Sigmoid colon (tissue), 7 donors: ENCODE measurements around the gene ZNF212. TPM values are rescaled to one million over a fixed set of nuclear protein-coding genes. Genes with fewer than 3 reads are reported as not detected.

Experiments
- DNase-seq: peaks from one replicate; pipeline ENCODE4 v3.0.0-alpha.2; 2019
- H3K27ac ChIP-seq, 4 donors: fragments of 200-600 bp; sonication (generic); one replicate each; pipeline ENCODE4 v1.5.1; 2016 to 2019; ENCODE audit warnings: mild to moderate bottlenecking in 1 of 4
- H3K27me3 ChIP-seq, 3 donors: fragments of 200-600 bp; sonication (generic); one replicate each; pipeline ENCODE4 v1.5.1; 2019; ENCODE audit warnings: mild to moderate bottlenecking in 1 of 3
- H3K36me3 ChIP-seq, 4 donors: fragments of 200-600 bp; sonication (generic); one replicate each; pipeline ENCODE4 v1.5.1; 2016 to 2019
- H3K4me1 ChIP-seq, 4 donors: fragments of 200-600 bp; sonication (generic); one replicate each; pipeline ENCODE4 v1.5.1; 2017 to 2019
- H3K4me3 ChIP-seq, 4 donors: fragments of 200-600 bp; sonication (generic); one replicate each; pipeline ENCODE4 v1.5.1; 2017 to 2019; ENCODE audit warnings: mild to moderate bottlenecking in 2 of 4, moderate library complexity in 1 of 4
- H3K9me3 ChIP-seq, 4 donors: fragments of 200-600 bp in 3 of 4; sonication (generic) in 3 of 4; one replicate each; pipeline versions ENCODE4 v1.5.1 to v1.6.1; 2013 to 2019
- EP300 ChIP-seq, 4 donors: sonication (generic); formaldehyde crosslinking; IDR thresholded peaks; one replicate each; pipeline ENCODE4 v1.6.1; 2017; ENCODE audit warnings: antibody characterized with exemption in 4 of 4
- POLR2A ChIP-seq, 2 donors: fragments of 450-650 bp; IDR thresholded peaks; one replicate each; pipeline ENCODE4 v1.6.1; 2016; ENCODE audit warnings: antibody characterized with exemption in 2 of 2, mild to moderate bottlenecking in 2 of 2, moderate library complexity in 2 of 2
- POLR2AphosphoS5 ChIP-seq, 4 donors: sonication (generic); formaldehyde crosslinking; IDR thresholded peaks; one replicate each; pipeline ENCODE4 v1.6.1; 2017; ENCODE audit warnings: antibody characterized with exemption in 4 of 4
- WGBS, 2 donors: extraction: QIAGEN DNeasy Blood & Tissue Kit; methylation state at CpG; one replicate each; pipeline ENCODE4 v1.1.7; 2013; 5-methylcytosine and 5-hydroxymethylcytosine counted together
- intact Hi-C: fragments of 100-400 bp; cut with DNase I; formaldehyde crosslinking; loops from one replicate; pipeline ENCODE4 v1.15.1; 2023
- polyA plus RNA-seq, 3 donors: library from polyadenylated mRNA; stranded (reverse); fragments of 200-250 nt; gene quantifications; one replicate each; pipeline ENCODE4 v1.2.3, GENCODE V29; 2013
- total RNA-seq, 4 donors: library from RNA; depleted of rRNA; stranded (reverse); fragments of >200 nt; gene quantifications; one replicate each; pipeline ENCODE4 v1.1.0, GENCODE V29; 2016
- TF ChIP-seq, protein P1 (sequence below), 4 experiments: fragments of 450-650 bp in 3 of 4; fragments of 200-600 bp in 1 of 4; IDR thresholded peaks; one replicate each; pipeline ENCODE4 v1.5.1; 2016 to 2019; ENCODE audit warnings: antibody characterized with exemption in 4 of 4, mild to moderate bottlenecking in 3 of 4, moderate library complexity in 2 of 4
- donor health status: healthy with polysubstance abuse.
- donor health status: Bipolar disorder and iron deficiency.
- donor health status: healthy.

The ZNF212 gene
- total and polyA plus RNA-seq, 7 donors, result 4.1 to 13.6 (median 5.8) TPM

DNA sequence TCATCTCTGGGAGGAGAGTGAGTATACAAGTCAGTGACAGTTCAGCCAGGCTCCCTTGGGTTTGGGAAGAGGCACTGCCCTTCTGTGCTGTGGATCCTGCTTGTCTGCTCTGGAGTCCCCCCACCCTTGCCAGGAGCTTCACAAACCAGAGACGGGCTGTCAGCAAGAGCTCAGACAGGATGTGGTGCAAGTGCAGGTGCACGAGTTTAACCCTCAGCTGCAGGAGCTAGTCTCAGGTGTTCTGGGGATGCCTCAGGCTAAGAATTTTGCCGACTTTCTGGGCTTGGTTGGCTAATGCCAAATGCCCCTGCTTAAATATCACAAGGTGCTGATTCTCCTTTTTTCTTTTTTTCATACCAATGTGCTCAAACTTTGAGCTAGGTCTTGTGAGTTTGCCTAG, 44.9 kb downstream of the ZNF212 start:
- no peak for DNase-seq
- intact Hi-C loops, result no loop called here
- Histone ChIP-seq H3K27ac (peak overlapping the region in 1 of 4 donors; percentile 9), H3K36me3 (peaks cover 0 to 49% (median 5%) of the 10 kb centered on the region in 4 donors), H3K9me3 (no peaks in the 10 kb centered on the region), H3K4me3 (no peak overlapping the region), H3K4me1 (peaks cover 0 to 17% (median 8%) of the 10 kb centered on the region in 4 donors), H3K27me3 (no peaks in the 10 kb centered on the region)
- no peak for TF ChIP-seq EP300 (IDR thresholded peaks at IDR 0.05)
- no peak for TF ChIP-seq POLR2AphosphoS5 (IDR thresholded peaks at IDR 0.05)
- no peak for TF ChIP-seq POLR2A (IDR thresholded peaks at IDR 0.05)
- TF ChIP-seq, protein P1, sequence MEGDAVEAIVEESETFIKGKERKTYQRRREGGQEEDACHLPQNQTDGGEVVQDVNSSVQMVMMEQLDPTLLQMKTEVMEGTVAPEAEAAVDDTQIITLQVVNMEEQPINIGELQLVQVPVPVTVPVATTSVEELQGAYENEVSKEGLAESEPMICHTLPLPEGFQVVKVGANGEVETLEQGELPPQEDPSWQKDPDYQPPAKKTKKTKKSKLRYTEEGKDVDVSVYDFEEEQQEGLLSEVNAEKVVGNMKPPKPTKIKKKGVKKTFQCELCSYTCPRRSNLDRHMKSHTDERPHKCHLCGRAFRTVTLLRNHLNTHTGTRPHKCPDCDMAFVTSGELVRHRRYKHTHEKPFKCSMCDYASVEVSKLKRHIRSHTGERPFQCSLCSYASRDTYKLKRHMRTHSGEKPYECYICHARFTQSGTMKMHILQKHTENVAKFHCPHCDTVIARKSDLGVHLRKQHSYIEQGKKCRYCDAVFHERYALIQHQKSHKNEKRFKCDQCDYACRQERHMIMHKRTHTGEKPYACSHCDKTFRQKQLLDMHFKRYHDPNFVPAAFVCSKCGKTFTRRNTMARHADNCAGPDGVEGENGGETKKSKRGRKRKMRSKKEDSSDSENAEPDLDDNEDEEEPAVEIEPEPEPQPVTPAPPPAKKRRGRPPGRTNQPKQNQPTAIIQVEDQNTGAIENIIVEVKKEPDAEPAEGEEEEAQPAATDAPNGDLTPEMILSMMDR (IDR thresholded peaks at IDR 0.05), result no peak
- WGBS, 2 donors, result 41 to 61% methylated on average over 3 of the region's 3 CpGs

DNA sequence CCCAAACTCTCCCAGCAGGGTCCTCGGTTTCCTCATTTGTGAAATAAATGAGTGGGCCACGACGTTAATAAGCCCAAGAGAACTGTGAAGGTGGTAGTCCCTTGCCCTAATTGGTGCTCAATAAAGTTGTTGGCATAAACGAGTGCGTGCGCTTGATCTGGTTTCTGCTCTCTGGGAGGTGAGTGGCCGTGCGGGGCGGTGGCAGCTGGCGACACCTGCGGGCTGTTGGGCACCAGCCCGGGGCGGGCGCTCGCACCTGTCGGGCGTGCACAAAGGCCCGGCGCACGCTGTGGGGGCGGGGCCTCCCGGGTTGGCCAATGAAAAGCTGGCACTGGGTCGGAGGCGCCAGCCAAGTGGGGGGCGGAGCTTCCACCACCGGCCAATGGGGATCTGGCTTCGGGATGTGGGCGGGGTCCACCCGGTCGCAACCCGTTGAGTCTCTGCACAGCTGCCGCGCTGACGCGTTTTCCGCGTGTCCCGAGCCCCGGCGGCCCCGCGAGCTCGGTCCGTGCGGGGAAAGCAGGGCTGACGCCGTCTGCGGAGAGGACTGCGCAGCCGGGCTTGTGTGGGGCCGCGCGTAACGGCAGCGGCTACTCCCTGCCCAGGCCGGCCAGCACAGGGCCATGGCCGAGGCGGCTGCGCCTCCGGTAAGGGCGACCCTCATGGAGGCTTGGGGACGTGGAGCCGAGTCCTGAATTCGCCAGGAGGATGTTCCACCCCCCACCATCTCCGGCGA, 45.6 kb downstream of the ZNF212 start:
- H3K36me3 ChIP-seq, result peaks cover 0 to 54% (median 6%) of the 10 kb centered on the region in 4 donors
- WGBS, 2 donors, result 1% methylated on average over 66 of the region's 66 CpGs
- H3K27me3 ChIP-seq, result no peaks in the 10 kb centered on the region

GRCh38 chr7:149285603-149286002, 46.2 kb downstream of the ZNF212 start:
- intact Hi-C loops, result no loop called here
- no peak for DNase-seq
- H3K27ac ChIP-seq, result peak overlapping the region; percentile 43 to 61 (median 52)
- peak overlapping the region; percentile 35 to 65 (median 53) for H3K4me3 ChIP-seq
- H3K4me1 ChIP-seq, result peaks cover 0 to 17% (median 8%) of the 10 kb centered on the region in 4 donors
- 4 to 14% methylated on average over 11 of the region's 11 CpGs for WGBS, 2 donors
- no peak for TF ChIP-seq EP300 (IDR thresholded peaks at IDR 0.05)
- TF ChIP-seq, protein P1 (IDR thresholded peaks at IDR 0.05), result no peak
- TF ChIP-seq POLR2AphosphoS5 (IDR thresholded peaks at IDR 0.05), result no peak
- no peak for TF ChIP-seq POLR2A (IDR thresholded peaks at IDR 0.05)
- H3K36me3 ChIP-seq, result peaks cover 0 to 49% (median 7%) of the 10 kb centered on the region in 4 donors
- H3K27me3 ChIP-seq, result no peaks in the 10 kb centered on the region
- no peaks in the 10 kb centered on the region for H3K9me3 ChIP-seq

More for the DNA sequence above, 45.6 kb downstream of the ZNF212 start:
- Histone ChIP-seq H3K27ac (peak overlapping the region; percentile 43 to 61 (median 52)), H3K4me3 (peak overlapping the region; percentile 35 to 65 (median 53)), H3K9me3 (no peaks in the 10 kb centered on the region), H3K4me1 (peaks cover 0 to 17% (median 8%) of the 10 kb centered on the region in 4 donors)
- no peak for TF ChIP-seq EP300 (IDR thresholded peaks at IDR 0.05)
- TF ChIP-seq, protein P1 (IDR thresholded peaks at IDR 0.05), result no peak
- peak in 3 of 4 donors; percentile 56 to 69 (median 62) for TF ChIP-seq POLR2AphosphoS5 (IDR thresholded peaks at IDR 0.05)
- peak; percentile 96 for DNase-seq
- intact Hi-C loops, result no loop called here

- Histone ChIP-seq H3K27me3 (no peaks in the 10 kb centered on the region), H3K27ac (no peak overlapping the region), H3K4me3 (no peak overlapping the region), H3K36me3 (peaks cover 0 to 41% (median 4%) of the 10 kb centered on the region in 4 donors), H3K9me3 (no peaks in the 10 kb centered on the region), H3K4me1 (peaks cover 0 to 17% (median 8%) of the 10 kb centered on the region in 4 donors)
- WGBS, 2 donors, result 70 to 89% methylated on average over 6 of the region's 6 CpGs
- TF ChIP-seq, protein P1 (IDR thresholded peaks at IDR 0.05), result no peak
- no peak for TF ChIP-seq POLR2AphosphoS5 (IDR thresholded peaks at IDR 0.05)
- TF ChIP-seq POLR2A (IDR thresholded peaks at IDR 0.05), result no peak
- TF ChIP-seq EP300 (IDR thresholded peaks at IDR 0.05), result no peak
- no peak for DNase-seq
- intact Hi-C loops, result no loop called here
These were observed 47.5 kb downstream of the ZNF212 start for GRCh38 chr7:149286811-149287400.
